ENCODE measurements around the gene CCM2.

Gene CCM2

DNA sequence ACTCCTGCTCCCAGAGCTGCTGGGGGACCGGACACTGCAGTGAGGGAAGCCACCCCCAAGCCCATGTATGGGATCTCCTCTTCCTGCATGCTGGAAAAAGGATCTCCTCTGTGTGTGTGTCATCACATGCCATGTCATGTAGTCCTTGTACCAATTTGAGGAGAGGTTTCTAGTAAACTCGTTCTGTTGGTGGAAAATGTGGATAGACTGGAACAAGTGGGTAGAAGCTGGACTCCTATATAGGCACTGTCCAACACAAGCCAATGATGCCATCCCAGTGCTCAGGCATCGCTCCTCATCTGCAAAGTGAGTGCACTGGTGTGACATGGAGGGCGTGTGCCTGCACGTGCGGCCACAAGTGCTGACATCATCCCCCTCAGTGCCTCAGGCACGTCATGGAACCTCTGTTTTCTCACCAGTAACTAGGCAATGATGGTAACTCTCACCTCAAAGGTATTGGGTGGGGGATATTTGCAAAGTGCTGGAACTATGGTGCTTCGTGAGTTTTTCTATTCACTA, 40.5 kb upstream of the CCM2 start:
- TF ChIP-seq, protein P1, sequence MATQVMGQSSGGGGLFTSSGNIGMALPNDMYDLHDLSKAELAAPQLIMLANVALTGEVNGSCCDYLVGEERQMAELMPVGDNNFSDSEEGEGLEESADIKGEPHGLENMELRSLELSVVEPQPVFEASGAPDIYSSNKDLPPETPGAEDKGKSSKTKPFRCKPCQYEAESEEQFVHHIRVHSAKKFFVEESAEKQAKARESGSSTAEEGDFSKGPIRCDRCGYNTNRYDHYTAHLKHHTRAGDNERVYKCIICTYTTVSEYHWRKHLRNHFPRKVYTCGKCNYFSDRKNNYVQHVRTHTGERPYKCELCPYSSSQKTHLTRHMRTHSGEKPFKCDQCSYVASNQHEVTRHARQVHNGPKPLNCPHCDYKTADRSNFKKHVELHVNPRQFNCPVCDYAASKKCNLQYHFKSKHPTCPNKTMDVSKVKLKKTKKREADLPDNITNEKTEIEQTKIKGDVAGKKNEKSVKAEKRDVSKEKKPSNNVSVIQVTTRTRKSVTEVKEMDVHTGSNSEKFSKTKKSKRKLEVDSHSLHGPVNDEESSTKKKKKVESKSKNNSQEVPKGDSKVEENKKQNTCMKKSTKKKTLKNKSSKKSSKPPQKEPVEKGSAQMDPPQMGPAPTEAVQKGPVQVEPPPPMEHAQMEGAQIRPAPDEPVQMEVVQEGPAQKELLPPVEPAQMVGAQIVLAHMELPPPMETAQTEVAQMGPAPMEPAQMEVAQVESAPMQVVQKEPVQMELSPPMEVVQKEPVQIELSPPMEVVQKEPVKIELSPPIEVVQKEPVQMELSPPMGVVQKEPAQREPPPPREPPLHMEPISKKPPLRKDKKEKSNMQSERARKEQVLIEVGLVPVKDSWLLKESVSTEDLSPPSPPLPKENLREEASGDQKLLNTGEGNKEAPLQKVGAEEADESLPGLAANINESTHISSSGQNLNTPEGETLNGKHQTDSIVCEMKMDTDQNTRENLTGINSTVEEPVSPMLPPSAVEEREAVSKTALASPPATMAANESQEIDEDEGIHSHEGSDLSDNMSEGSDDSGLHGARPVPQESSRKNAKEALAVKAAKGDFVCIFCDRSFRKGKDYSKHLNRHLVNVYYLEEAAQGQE (IDR thresholded peaks at IDR 0.05; ENCODE audit: insufficient read depth in 1 of 2, low read depth in 2 of 2, low read length in 2 of 2) = no peak
- TF ChIP-seq TAF1 (IDR thresholded peaks at IDR 0.05; ENCODE audit: borderline replicate concordance, insufficient read depth, low read length) (no peak), FOXP2 (optimal IDR thresholded peaks at IDR 0.05; ENCODE audit: borderline replicate concordance, extremely low read depth, extremely low read length, insufficient read depth) (no peak), SIN3A (IDR thresholded peaks at IDR 0.05; ENCODE audit: borderline replicate concordance, insufficient read depth, low read length) (no peak), POLR2AphosphoS5 (IDR thresholded peaks at IDR 0.05; ENCODE audit: low read depth, low read length) (no peak)

DNA sequence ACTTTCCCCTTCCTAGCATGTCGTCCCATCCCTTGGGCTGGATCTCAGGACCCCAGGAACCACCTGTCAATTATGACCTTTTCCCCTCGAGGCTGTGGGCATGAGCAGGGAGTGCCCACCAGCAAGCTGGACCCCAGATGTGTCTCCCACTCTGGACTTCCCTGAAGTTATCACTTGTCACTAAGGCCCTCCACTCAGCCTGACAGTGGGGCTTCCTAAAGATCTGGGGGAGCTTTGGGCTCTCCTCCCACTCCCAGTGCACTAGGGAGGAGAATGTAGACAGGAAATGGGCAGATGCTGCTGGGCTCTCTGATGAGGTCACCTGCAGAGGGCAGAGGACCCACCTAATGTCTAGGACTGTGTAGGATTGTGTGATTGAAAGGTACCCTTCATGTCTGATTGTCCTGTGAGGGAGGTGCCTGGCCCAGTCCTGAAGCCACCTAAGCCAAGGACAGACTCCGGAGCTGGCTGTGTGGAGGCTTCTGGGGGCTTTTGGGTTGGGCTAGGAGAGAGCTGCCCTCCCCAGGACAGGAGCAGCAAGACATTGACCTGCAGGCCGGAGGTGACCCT, 39.9 kb upstream of the CCM2 start:
- TF ChIP-seq, protein P1 (IDR thresholded peaks at IDR 0.05; ENCODE audit: insufficient read depth in 1 of 2, low read depth in 2 of 2, low read length in 2 of 2) = no peak
- TF ChIP-seq SIN3A (IDR thresholded peaks at IDR 0.05; ENCODE audit: borderline replicate concordance, insufficient read depth, low read length) (no peak), FOXP2 (optimal IDR thresholded peaks at IDR 0.05; ENCODE audit: borderline replicate concordance, extremely low read depth, extremely low read length, insufficient read depth) (no peak), TAF1 (IDR thresholded peaks at IDR 0.05; ENCODE audit: borderline replicate concordance, insufficient read depth, low read length) (no peak)

DNA sequence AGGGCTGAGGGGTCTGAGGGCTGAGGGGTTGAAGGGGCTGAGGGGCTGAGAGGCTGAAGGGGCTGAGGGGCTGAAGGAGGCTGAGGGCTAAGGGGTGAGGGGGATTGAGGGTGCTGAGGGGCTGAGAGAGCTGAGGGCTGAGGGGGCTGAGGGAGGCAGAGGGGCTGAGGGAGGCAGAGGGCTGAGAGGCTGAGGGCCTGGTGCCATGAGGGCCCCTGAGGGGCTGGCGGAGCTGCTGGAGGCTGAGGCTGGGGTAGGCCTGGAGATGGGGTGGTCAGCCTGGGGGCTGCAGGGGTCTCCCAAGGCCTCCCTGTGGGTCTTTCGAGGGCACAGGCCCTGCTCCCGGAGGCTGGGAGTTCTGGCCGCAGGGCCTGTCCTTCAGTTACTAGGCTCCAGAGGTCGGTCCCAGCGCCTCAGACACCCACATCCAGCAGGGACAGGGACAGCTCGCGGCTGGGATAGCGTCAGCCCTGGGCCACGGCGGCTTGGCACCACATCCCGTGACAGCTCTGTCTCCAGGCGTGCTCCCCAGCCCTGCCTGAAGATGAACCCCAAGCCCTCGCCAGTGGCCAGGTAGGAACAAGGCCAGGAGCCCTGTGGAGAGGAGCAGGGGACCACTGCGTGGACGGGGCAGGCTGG, 38.0 kb upstream of the CCM2 start:
- TF ChIP-seq FOXP2 (optimal IDR thresholded peaks at IDR 0.05; ENCODE audit: borderline replicate concordance, extremely low read depth, extremely low read length, insufficient read depth) (no peak), TAF1 (IDR thresholded peaks at IDR 0.05; ENCODE audit: borderline replicate concordance, insufficient read depth, low read length) (no peak), POLR2AphosphoS5 (IDR thresholded peaks at IDR 0.05; ENCODE audit: low read depth, low read length) (no peak), SIN3A (IDR thresholded peaks at IDR 0.05; ENCODE audit: borderline replicate concordance, insufficient read depth, low read length) (no peak)
- TF ChIP-seq, protein P1 (IDR thresholded peaks at IDR 0.05; ENCODE audit: insufficient read depth in 1 of 2, low read depth in 2 of 2, low read length in 2 of 2) = no peak

DNA sequence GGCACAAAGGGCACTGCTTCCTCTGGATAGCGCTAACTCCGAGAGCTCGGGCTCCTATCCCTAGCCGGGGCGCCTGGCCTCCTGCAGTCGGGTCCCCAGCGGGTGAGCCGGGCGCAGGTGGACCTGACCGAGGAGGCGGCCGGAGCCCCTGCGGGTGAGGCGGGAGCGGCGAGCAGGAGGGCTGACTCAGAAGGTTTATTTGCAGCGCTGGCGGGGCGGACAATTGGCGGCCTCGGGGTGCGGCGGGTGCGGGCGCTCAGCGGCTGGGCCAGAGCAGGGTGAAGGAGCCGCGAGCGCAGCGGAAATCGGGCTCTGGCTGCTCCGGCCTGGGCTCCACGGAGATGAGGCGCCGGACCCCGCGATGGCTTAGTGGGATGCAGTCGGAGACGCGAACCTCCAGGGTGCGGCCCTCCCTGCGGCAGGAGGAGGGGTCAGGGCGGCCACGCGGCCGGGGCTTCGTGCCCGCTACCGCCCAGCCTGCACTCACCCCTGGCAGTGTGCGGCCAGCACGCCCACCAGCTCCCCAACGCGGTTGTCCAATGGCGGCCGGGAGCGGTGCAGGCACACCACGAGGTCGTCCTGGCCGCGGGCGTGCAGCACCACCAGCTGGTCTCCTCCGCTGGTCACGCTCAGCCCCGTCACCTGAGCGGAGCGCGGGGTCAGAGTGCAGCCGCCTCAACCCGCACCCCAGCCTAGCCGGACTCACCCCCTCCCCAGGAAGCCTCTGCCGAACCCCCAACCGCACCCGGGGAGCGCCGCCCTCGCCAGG, 37.3 kb upstream of the CCM2 start:
- TF ChIP-seq, protein P1 (IDR thresholded peaks at IDR 0.05; ENCODE audit: insufficient read depth in 1 of 2, low read depth in 2 of 2, low read length in 2 of 2) = no peak
- no peak for TF ChIP-seq POLR2AphosphoS5 (IDR thresholded peaks at IDR 0.05; ENCODE audit: low read depth, low read length)
- no peak for TF ChIP-seq TAF1 (IDR thresholded peaks at IDR 0.05; ENCODE audit: borderline replicate concordance, insufficient read depth, low read length)
- TF ChIP-seq FOXP2 (optimal IDR thresholded peaks at IDR 0.05; ENCODE audit: borderline replicate concordance, extremely low read depth, extremely low read length, insufficient read depth) = no peak
- no peak for TF ChIP-seq SIN3A (IDR thresholded peaks at IDR 0.05; ENCODE audit: borderline replicate concordance, insufficient read depth, low read length)

Data from PFSK-1 (cell line).